GM23248 (cell line): ENCODE data around the gene FHOD3. TPM values are rescaled to one million over a fixed set of nuclear protein-coding genes. Genes with fewer than 3 reads are reported as not detected.
"Not testable (repeated sequence)": the region's sequence is repeated elsewhere in the genome, so short reads cannot be mapped to it uniquely, and the experiment has no call there.

Experiments used
- DNase-seq: peaks from one replicate; pipeline ENCODE4 v3.0.0-alpha.2; 2015
- H2AFZ ChIP-seq: fragments of 200-600 bp; sonication (generic); 2 replicates; pipeline ENCODE4 v1.6.1; 2016; ENCODE audit warnings: antibody characterized with exemption
- H3F3A ChIP-seq: fragments of 200-600 bp; sonication (generic); 2 replicates; pipeline ENCODE4 v1.6.1; 2016; ENCODE audit warnings: mild to moderate bottlenecking, antibody characterized with exemption, mixed run types; ENCODE audit not compliant: insufficient read depth
- H3K27ac ChIP-seq: fragments of 200-600 bp; sonication (generic); 2 replicates; pipeline ENCODE4 v1.5.1; 2016; ENCODE audit warnings: mild to moderate bottlenecking
- H3K27me3 ChIP-seq: fragments of 200-600 bp; sonication (generic); replicated peaks from 2 replicates; pipeline ENCODE4 v1.6.1; 2016; ENCODE audit warnings: mild to moderate bottlenecking; ENCODE audit not compliant: insufficient read depth
- H3K36me3 ChIP-seq: fragments of 200-600 bp; sonication (generic); 2 replicates; pipeline ENCODE4 v1.6.1; 2016; ENCODE audit warnings: low read depth, mild to moderate bottlenecking
- H3K4me1 ChIP-seq: fragments of 200-600 bp; sonication (generic); 2 replicates; pipeline ENCODE4 v1.6.1; 2016; ENCODE audit warnings: mild to moderate bottlenecking; ENCODE audit not compliant: insufficient read depth
- H3K4me2 ChIP-seq: fragments of 200-600 bp; sonication (generic); one replicate; pipeline ENCODE4 v1.6.1; 2016; ENCODE audit warnings: mild to moderate bottlenecking; ENCODE audit not compliant: unreplicated experiment
- H3K4me3 ChIP-seq: fragments of 200-600 bp; sonication (generic); 2 replicates; pipeline ENCODE4 v1.5.1; 2016; ENCODE audit warnings: mild to moderate bottlenecking
- H3K79me2 ChIP-seq: fragments of 200-600 bp; sonication (generic); 2 replicates; pipeline ENCODE4 v1.6.1; 2016; ENCODE audit warnings: mild to moderate bottlenecking; ENCODE audit not compliant: insufficient read depth
- H3K9ac ChIP-seq: fragments of 200-600 bp; sonication (generic); 2 replicates; pipeline ENCODE4 v1.6.1; 2016; ENCODE audit warnings: mild to moderate bottlenecking
- H3K9me2 ChIP-seq: fragments of 200-600 bp; sonication (generic); 2 replicates; pipeline ENCODE4 v1.6.1; 2016; ENCODE audit warnings: mixed run types, mild to moderate bottlenecking, moderate library complexity; ENCODE audit not compliant: insufficient read depth
- H3K9me3 ChIP-seq: fragments of 200-600 bp; sonication (generic); one replicate; pipeline ENCODE4 v1.6.1; 2017; ENCODE audit warnings: low read depth
- H4K20me1 ChIP-seq: fragments of 200-600 bp; sonication (generic); 2 replicates; pipeline ENCODE4 v1.6.0; 2016; ENCODE audit not compliant: insufficient read depth
- EZH2 ChIP-seq: fragments of 200-600 bp; sonication (generic); IDR thresholded peaks from 2 replicates; pipeline ENCODE4 v1.6.1; 2018; ENCODE audit warnings: antibody characterized with exemption, mild to moderate bottlenecking; ENCODE audit not compliant: insufficient read depth, poor library complexity, severe bottlenecking
- EZH2phosphoT487 ChIP-seq: fragments of 200-600 bp; sonication (generic); IDR thresholded peaks from 2 replicates; pipeline ENCODE4 v1.6.1; 2018; ENCODE audit warnings: antibody characterized with exemption, moderate library complexity, mild to moderate bottlenecking, low read depth; ENCODE audit not compliant: insufficient read depth
- WGBS, 2 experiments: methylation state at CpG; one replicate each; pipeline ENCODE4 v1.1.6; 2015 to 2017; ENCODE audit warnings: low lambda C conversion rate in 2 of 2, low coverage in 1 of 2; ENCODE audit errors: missing lambda C conversion rate in 2 of 2; 5-methylcytosine and 5-hydroxymethylcytosine counted together
- in situ Hi-C: fragments of 300-500 bp; cut with MboI; formaldehyde crosslinking; loops from 2 replicates; pipeline ENCODE4 v1.15.0; 2020
- polyA plus RNA-seq: library from polyadenylated mRNA; unstranded; fragments of >200 nt; fragmentation: Nextera tagmentation; extraction: Ambion mirVana; gene quantifications from 2 replicates; pipeline ENCODE4 v1.2.1, GENCODE V29; 2016
- total RNA-seq: library from RNA; depleted of rRNA; stranded (reverse); fragments of >200 nt; shearing (Covaris generic); gene quantifications from 2 replicates; pipeline ENCODE4 v1.2.3, GENCODE V29; 2014

Gene FHOD3
- total and polyA plus RNA-seq, 2 experiments from 2014 or later: 1.6 to 10.1 TPM

- Histone ChIP-seq H3K9me2 (no peaks in the 10 kb centered on the region), H3K27me3 (no peaks in the 10 kb centered on the region), H3F3A (peaks cover 23% of the 10 kb centered on the region), H3K4me1 (peaks cover 44% of the 10 kb centered on the region), H3K4me3 (no peak overlapping the region), H4K20me1 (no peaks in the 10 kb centered on the region), H3K79me2 (no peaks in the 10 kb centered on the region), H2AFZ (no peak overlapping the region), H3K4me2 (no peak overlapping the region), H3K36me3 (no peaks in the 10 kb centered on the region), H3K9ac (no peak overlapping the region), H3K9me3 (no peaks in the 10 kb centered on the region), H3K27ac (no peak overlapping the region)
- in situ Hi-C loops: no loop called here
- WGBS, 2 experiments: 84 to 88% methylated on average over 3 of the region's 3 CpGs
- no peak for DNase-seq
- TF ChIP-seq EZH2phosphoT487 (no peak), EZH2 (no peak)
Observed at GRCh38 chr18:36812678-36813077, 515.2 kb downstream of the FHOD3 start.

GRCh38 chr18:36813101-36813775 lies 515.7 kb downstream of the FHOD3 start:
- no peak overlapping the region for H3K4me3 ChIP-seq

GRCh38 chr18:36813824-36814223 lies 516.3 kb downstream of the FHOD3 start:
- TF ChIP-seq EZH2 (no peak), EZH2phosphoT487 (no peak)
- H3K79me2 ChIP-seq: no peaks in the 10 kb centered on the region
- no peak overlapping the region for H3K27ac ChIP-seq
- peaks cover 34% of the 10 kb centered on the region for H3K4me1 ChIP-seq
- H3K9me2 ChIP-seq: no peaks in the 10 kb centered on the region
- H3K4me2 ChIP-seq: no peak overlapping the region
- in situ Hi-C loops: no loop called here
- WGBS, 2 experiments: 99 to 100% methylated on average over 3 of the region's 3 CpGs
- H3K27me3 ChIP-seq: no peaks in the 10 kb centered on the region
- no peaks in the 10 kb centered on the region for H3K9me3 ChIP-seq
- no peaks in the 10 kb centered on the region for H3K36me3 ChIP-seq
- no peak overlapping the region for H3K9ac ChIP-seq
- no peak overlapping the region for H3K4me3 ChIP-seq
- no peaks in the 10 kb centered on the region for H4K20me1 ChIP-seq
- no peak for DNase-seq
- peaks cover 13% of the 10 kb centered on the region for H3F3A ChIP-seq
- H2AFZ ChIP-seq: no peak overlapping the region

More at GRCh38 chr18:36813101-36813775, 515.7 kb downstream of the FHOD3 start:
- 95 to 99% methylated on average over 4 of the region's 4 CpGs for WGBS, 2 experiments
- Histone ChIP-seq H3K27ac (no peak overlapping the region), H3K79me2 (no peaks in the 10 kb centered on the region), H3K9ac (no peak overlapping the region), H3K4me1 (peaks cover 40% of the 10 kb centered on the region), H3K27me3 (no peaks in the 10 kb centered on the region), H2AFZ (no peak overlapping the region), H3K36me3 (no peaks in the 10 kb centered on the region), H3F3A (peaks cover 18% of the 10 kb centered on the region), H3K9me2 (no peaks in the 10 kb centered on the region), H3K4me2 (no peak overlapping the region), H4K20me1 (no peaks in the 10 kb centered on the region), H3K9me3 (no peaks in the 10 kb centered on the region)
- DNase-seq: peak; percentile 20
- in situ Hi-C loops: no loop called here
- no peak for TF ChIP-seq EZH2phosphoT487
- TF ChIP-seq EZH2: no peak

GRCh38 chr18:36814994-36815393 lies 517.5 kb downstream of the FHOD3 start:
- Histone ChIP-seq H3K4me3 (no peak overlapping the region), H2AFZ (no peak overlapping the region), H3F3A (0 out of 2 replicates have a peak, but pooled peaks cover 6% of the 10 kb centered on the region), H3K4me1 (peaks cover 27% of the 10 kb centered on the region), H3K9ac (no peak overlapping the region), H3K36me3 (no peaks in the 10 kb centered on the region), H4K20me1 (no peaks in the 10 kb centered on the region), H3K9me3 (no peaks in the 10 kb centered on the region), H3K4me2 (no peak overlapping the region), H3K9me2 (no peaks in the 10 kb centered on the region), H3K27me3 (no peaks in the 10 kb centered on the region), H3K79me2 (no peaks in the 10 kb centered on the region), H3K27ac (no peak overlapping the region)
- 94 to 100% methylated on average over 1 of the region's 1 CpG for WGBS, 2 experiments
- DNase-seq: no peak
- in situ Hi-C loops: no loop called here
- TF ChIP-seq EZH2phosphoT487 (no peak), EZH2 (no peak)

GRCh38 chr18:36816096-36816495 lies 518.6 kb downstream of the FHOD3 start:
- H3K4me1 ChIP-seq: peaks cover 21% of the 10 kb centered on the region
- H3K4me3 ChIP-seq, H3K36me3 ChIP-seq, DNase-seq, H2AFZ ChIP-seq, H3F3A ChIP-seq, H3K9ac ChIP-seq, H3K9me3 ChIP-seq, H3K4me2 ChIP-seq, H3K27me3 ChIP-seq, H4K20me1 ChIP-seq, H3K79me2 ChIP-seq, in situ Hi-C loops, H3K27ac ChIP-seq, H3K9me2 ChIP-seq: not testable (repeated sequence)
